Measurements from ENCODE around the gene GFOD1. TPM values are rescaled to one million over a fixed set of nuclear protein-coding genes. Genes with fewer than 3 reads are reported as not detected.
"Not testable (repeated sequence)": the region's sequence is repeated elsewhere in the genome, so short reads cannot be mapped to it uniquely, and the experiment has no call there.

GFOD1 gene
- polyA plus RNA-seq, 12 donors, result 2.1 to 8.9 (median 3.4) TPM; not detected in 1

- no peak for DNase-seq
These were observed 20.8 kb downstream of the GFOD1 start for GRCh38 chr6:13466304-13467215.

GRCh38 chr6:13465734-13466133 lies 21.7 kb downstream of the GFOD1 start:
- no peak for DNase-seq

- no peak for DNase-seq
These were observed 23.5 kb downstream of the GFOD1 start for GRCh38 chr6:13463941-13464340.

- DNase-seq, result no peak
These were observed 24.1 kb downstream of the GFOD1 start for GRCh38 chr6:13463328-13463717.

GRCh38 chr6:13462458-13463327 lies 24.7 kb downstream of the GFOD1 start:
- DNase-seq, result no peak

GRCh38 chr6:13461805-13462204 lies 25.6 kb downstream of the GFOD1 start:
- no peak for DNase-seq

GRCh38 chr6:13461307-13461706 lies 26.1 kb downstream of the GFOD1 start:
- no peak for DNase-seq

GRCh38 chr6:13460289-13460688 lies 27.1 kb downstream of the GFOD1 start:
- DNase-seq, result not testable (repeated sequence)

- DNase-seq, result peak; percentile 41
These were observed 29.8 kb downstream of the GFOD1 start for GRCh38 chr6:13457577-13457976.

- no peak for DNase-seq
These were observed 31.8 kb downstream of the GFOD1 start for GRCh38 chr6:13455552-13455966.

- peak; percentile 29 for DNase-seq
These were observed 32.8 kb downstream of the GFOD1 start for GRCh38 chr6:13454286-13455221.

GRCh38 chr6:13453771-13454251 lies 33.6 kb downstream of the GFOD1 start:
- no peak for DNase-seq

- DNase-seq, result no peak
These were observed 34.2 kb downstream of the GFOD1 start for GRCh38 chr6:13453153-13453552.

GRCh38 chr6:13452346-13453117 lies 34.9 kb downstream of the GFOD1 start:
- DNase-seq, result no peak

- DNase-seq, result no peak
These were observed 36.1 kb downstream of the GFOD1 start for GRCh38 chr6:13451181-13451895.

- no peak for DNase-seq
These were observed 36.8 kb downstream of the GFOD1 start for GRCh38 chr6:13450628-13451027.

GRCh38 chr6:13447949-13448724 lies 39.3 kb downstream of the GFOD1 start:
- DNase-seq, result no peak

- no peak for DNase-seq
These were observed 41.0 kb downstream of the GFOD1 start for GRCh38 chr6:13446381-13446780.

- no peak for DNase-seq
These were observed 41.7 kb downstream of the GFOD1 start for GRCh38 chr6:13445744-13446115.

Data from muscle of arm (tissue), 12 donors.